Lung (tissue), 12 donors: ENCODE data around the gene ERC2. TPM values are rescaled to one million over a fixed set of nuclear protein-coding genes. Genes with fewer than 3 reads are reported as not detected.

Source experiments
- ATAC-seq: fragments of 200-7000 bp; cut with Tn5 transposase; one replicate; pipeline ENCODE4 v1.9.1; 2020; ENCODE audit warnings: moderate number of reproducible peaks; ENCODE audit not compliant: insufficient read depth, low FRiP score
- DNase-seq, 3 donors: peaks; one replicate each; pipeline ENCODE4 v3.0.0-alpha.2; 2013 to 2017
- H3K27ac ChIP-seq, 2 donors: one replicate each; pipeline ENCODE4 v1.5.1; 2013; ENCODE audit warnings: mild to moderate bottlenecking in 2 of 2, moderate library complexity in 2 of 2, control low read depth in 1 of 2, inconsistent platforms in 1 of 2, low read depth in 1 of 2, low read length in 1 of 2
- H3K27me3 ChIP-seq, 3 donors: one replicate each; pipeline ENCODE4 v1.5.1; 2013; ENCODE audit warnings: low read length in 2 of 3; ENCODE audit not compliant: control insufficient read depth in 3 of 3, insufficient read depth in 3 of 3
- H3K36me3 ChIP-seq, 4 donors: one replicate each; pipeline ENCODE4 v1.5.1; 2013; ENCODE audit warnings: low read length in 4 of 4, mild to moderate bottlenecking in 1 of 4, moderate library complexity in 1 of 4; ENCODE audit not compliant: control insufficient read depth in 4 of 4, insufficient read depth in 4 of 4
- H3K4me1 ChIP-seq, 5 donors: one replicate each; pipeline ENCODE4 v1.5.1; 2013; ENCODE audit warnings: low read length in 5 of 5, mild to moderate bottlenecking in 2 of 5, moderate library complexity in 1 of 5; ENCODE audit not compliant: control insufficient read depth in 5 of 5, insufficient read depth in 5 of 5
- H3K4me3 ChIP-seq: one replicate; pipeline ENCODE4 v1.5.1; 2013; ENCODE audit warnings: mild to moderate bottlenecking, control low read depth, moderate library complexity
- H3K9ac ChIP-seq, 2 donors: one replicate each; pipeline ENCODE4 v1.5.1; 2013; ENCODE audit warnings: low read length in 2 of 2, control low read depth in 1 of 2; ENCODE audit not compliant: insufficient read depth in 1 of 2
- H3K9me3 ChIP-seq, 4 donors: one replicate each; pipeline ENCODE4 v1.5.1; 2013; ENCODE audit warnings: low read length in 3 of 4, mild to moderate bottlenecking in 1 of 4, moderate library complexity in 1 of 4; ENCODE audit not compliant: control insufficient read depth in 4 of 4, insufficient read depth in 3 of 4
- CTCF ChIP-seq: IDR thresholded peaks from 2 replicates; pipeline ENCODE4 v1.5.1; 2012; ENCODE audit warnings: mild to moderate bottlenecking; ENCODE audit errors: control extremely low read depth, extremely low read depth
- WGBS, 2 donors: extraction: QIAGEN DNeasy Blood & Tissue Kit; methylation state at CpG; one replicate each; pipeline ENCODE4 v1.1.7; 2013; 5-methylcytosine and 5-hydroxymethylcytosine counted together
- polyA plus RNA-seq, 2 donors: library from polyadenylated mRNA; stranded (reverse); fragments of 200-250 nt; gene quantifications; one replicate each; pipeline ENCODE4 v1.2.1, GENCODE V29; 2013
- total RNA-seq, 2 donors: library from RNA; depleted of rRNA in 1 of 2; stranded (reverse); fragments of >200 nt in 1 of 2; gene quantifications; one replicate each; pipeline ENCODE4 v1.2.1, GENCODE V29; 2014 to 2021
- donor health status: control.
- donor health status: control.
- donor health status: Bipolar disorder and iron deficiency.
- donor health status: healthy.
- donor health status: DM: yes; HTN: yes; CAD: no.

Gene ERC2
- total and polyA plus RNA-seq, 4 donors = 0.20 to 3.5 (median 0.97) TPM

DNA sequence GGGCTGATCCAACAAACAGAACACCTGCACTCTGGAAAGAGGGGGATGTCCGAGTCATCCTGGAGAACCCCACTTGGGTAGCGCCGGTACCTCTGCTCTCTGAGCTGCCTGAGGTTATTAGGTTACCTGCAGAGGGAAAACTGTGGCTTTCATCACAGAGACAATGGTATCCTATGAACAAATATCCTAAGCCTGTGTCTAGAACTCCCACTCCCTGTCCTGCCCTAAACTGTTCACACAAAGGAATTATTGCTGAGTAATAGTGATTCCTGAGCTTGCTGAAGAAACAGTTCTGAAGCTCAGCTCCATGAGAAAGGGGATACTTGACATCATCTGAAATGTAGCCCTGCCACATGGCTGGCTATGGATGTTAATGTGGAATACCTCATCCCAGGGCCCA lies 949.2 kb downstream of the ERC2 start:
- no peaks in the 10 kb centered on the region for H3K9me3 ChIP-seq
- no peaks in the 10 kb centered on the region for H3K36me3 ChIP-seq
- H3K27me3 ChIP-seq = peaks cover 0 to 3% (median 0%) of the 10 kb centered on the region in 3 donors
- ATAC-seq = no peak
- no peak for TF ChIP-seq CTCF
- H3K4me3 ChIP-seq = no peak overlapping the region
- no peak for DNase-seq
- peaks cover 0 to 11% (median 0%) of the 10 kb centered on the region in 5 donors for H3K4me1 ChIP-seq
- no peak overlapping the region for H3K9ac ChIP-seq
- H3K27ac ChIP-seq = no peak overlapping the region
- 77 to 93% methylated on average over 3 of the region's 3 CpGs for WGBS, 2 donors

- 56 to 79% methylated on average over 6 of the region's 6 CpGs for WGBS, 2 donors
- Histone ChIP-seq H3K9me3 (no peaks in the 10 kb centered on the region), H3K36me3 (no peaks in the 10 kb centered on the region), H3K4me1 (peaks cover 0 to 11% (median 0%) of the 10 kb centered on the region in 5 donors), H3K4me3 (no peak overlapping the region), H3K27me3 (peaks cover 0 to 3% (median 0%) of the 10 kb centered on the region in 3 donors), H3K27ac (no peak overlapping the region), H3K9ac (no peak overlapping the region)
- DNase-seq = peak in 2 of 3 donors; percentile 45 to 50
- ATAC-seq = no peak
- TF ChIP-seq CTCF = no peak
Observed at GRCh38 chr3:55518451-55518850, 949.8 kb downstream of the ERC2 start.

DNA sequence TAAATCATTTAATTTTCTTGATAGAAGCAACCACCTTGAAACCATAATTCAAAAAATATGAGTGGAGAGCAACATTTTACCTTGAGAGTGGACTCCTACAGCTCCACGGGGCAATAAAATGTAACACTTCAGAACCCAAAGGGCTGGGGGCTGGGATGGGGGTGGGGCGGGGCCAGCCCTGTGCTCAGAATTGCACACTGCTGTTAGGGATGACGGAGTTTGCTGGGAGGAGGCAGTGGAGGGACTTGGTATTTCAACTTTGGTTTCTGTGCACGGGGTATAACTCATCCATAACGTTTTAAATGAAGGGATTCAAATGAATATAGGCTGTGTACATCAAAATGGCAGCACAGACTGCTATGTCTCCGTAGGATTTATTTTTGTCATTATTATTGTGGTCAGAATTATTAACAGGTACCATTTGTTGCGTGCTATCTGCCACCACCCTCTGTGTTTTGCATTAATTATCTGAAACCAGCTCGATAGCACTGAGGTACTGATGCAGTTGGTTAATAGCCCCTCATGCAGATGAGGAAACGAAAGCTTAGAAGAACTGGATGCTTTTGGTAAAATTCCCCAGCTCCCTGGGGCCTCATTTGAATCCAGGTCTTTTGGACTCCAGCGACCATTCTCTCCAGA lies 951.8 kb downstream of the ERC2 start:
- DNase-seq = no peak
- TF ChIP-seq CTCF = no peak

More for the DNA sequence above, 951.8 kb downstream of the ERC2 start:
- H3K4me3 ChIP-seq = no peak overlapping the region
- 75 to 80% methylated on average over 10 of the region's 10 CpGs for WGBS, 2 donors
- H3K9me3 ChIP-seq = no peaks in the 10 kb centered on the region
- no peak overlapping the region for H3K9ac ChIP-seq
- no peak overlapping the region for H3K27ac ChIP-seq
- H3K27me3 ChIP-seq = peaks cover 0 to 3% (median 0%) of the 10 kb centered on the region in 3 donors
- H3K36me3 ChIP-seq = no peaks in the 10 kb centered on the region
- H3K4me1 ChIP-seq = peaks cover 0 to 20% (median 0%) of the 10 kb centered on the region in 5 donors
- ATAC-seq = no peak
